Effector memory CD8-positive, alpha-beta T cell (primary cell): ENCODE data around the gene STARD13.
"Not testable (repeated sequence)": the region's sequence is repeated elsewhere in the genome, so short reads cannot be mapped to it uniquely, and the experiment has no call there.

Experiments
- ATAC-seq: fragments of 150-1000 bp; cut with Tn5 transposase; replicated peaks from 2 replicates; pipeline ENCODE4 v1.10.0; 2021; ENCODE audit warnings: mild to moderate bottlenecking, moderate library complexity
- DNase-seq, 3 experiments: peaks; one replicate each; pipeline ENCODE4 v3.0.0; 2021
- H3K27ac Mint-ChIP-seq, 2 donors: one replicate each; pipeline ENCODE4 v1.8.0; 2022; ENCODE audit warnings: mild to moderate bottlenecking in 2 of 2, mixed read lengths in 2 of 2, moderate library complexity in 2 of 2
- H3K27me3 Mint-ChIP-seq, 2 donors: one replicate each; pipeline ENCODE4 v1.8.0; 2022; ENCODE audit warnings: mixed read lengths in 2 of 2
- H3K36me3 Mint-ChIP-seq: one replicate; pipeline ENCODE4 v1.8.0; 2022; ENCODE audit warnings: mild to moderate bottlenecking, moderate library complexity, mixed read lengths; ENCODE audit not compliant: insufficient read depth
- H3K4me1 Mint-ChIP-seq, 2 donors: one replicate each; pipeline ENCODE4 v1.8.0; 2022; ENCODE audit warnings: low read depth in 2 of 2, mixed read lengths in 2 of 2
- H3K4me3 Mint-ChIP-seq, 2 donors: one replicate each; pipeline ENCODE4 v1.8.0; 2022; ENCODE audit warnings: mild to moderate bottlenecking in 2 of 2, mixed read lengths in 2 of 2, moderate library complexity in 2 of 2
- H3K9me3 Mint-ChIP-seq, 2 donors: one replicate each; pipeline ENCODE4 v1.8.0; 2022; ENCODE audit warnings: mixed read lengths in 2 of 2

STARD13 gene

DNA sequence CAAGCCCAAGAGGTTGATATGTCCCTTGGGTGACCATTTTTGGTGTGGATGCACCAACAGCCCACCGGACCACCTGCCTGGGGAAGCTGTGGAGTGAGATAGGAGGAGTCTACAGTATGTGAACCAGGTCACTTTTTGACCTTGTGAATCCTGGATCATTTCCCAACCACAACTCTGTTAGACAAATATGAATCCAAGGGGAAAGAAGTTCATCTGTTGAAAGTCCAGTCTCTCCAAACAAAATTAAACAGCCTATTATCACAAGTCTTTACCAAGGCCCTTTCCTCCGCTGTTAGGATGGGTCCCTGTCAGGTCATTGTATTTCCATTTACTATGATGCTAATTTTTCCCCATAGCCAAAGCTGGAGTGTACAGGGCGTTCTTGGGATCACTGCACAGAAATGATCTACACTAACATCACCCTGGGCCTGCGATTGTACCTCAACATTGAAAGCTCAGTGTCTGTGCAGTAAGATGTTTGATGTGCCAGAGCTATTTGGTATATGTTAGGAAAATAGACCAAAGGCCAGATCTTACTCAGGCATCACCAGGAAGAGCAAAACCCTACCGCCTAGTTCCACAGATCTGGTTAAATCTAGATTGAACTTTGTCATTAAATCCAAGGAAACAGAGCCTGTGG lies 117.1 kb downstream of the STARD13 start:
- peaks cover 0 to 9% of the 10 kb centered on the region in 2 donors for H3K27me3 Mint-ChIP-seq
- no peak overlapping the region for H3K27ac Mint-ChIP-seq
- no peaks in the 10 kb centered on the region for H3K9me3 Mint-ChIP-seq
- H3K4me3 Mint-ChIP-seq, result no peak overlapping the region
- DNase-seq (no peak), ATAC-seq (no peak)
- H3K36me3 Mint-ChIP-seq, result no peaks in the 10 kb centered on the region
- H3K4me1 Mint-ChIP-seq, result no peaks in the 10 kb centered on the region

DNA sequence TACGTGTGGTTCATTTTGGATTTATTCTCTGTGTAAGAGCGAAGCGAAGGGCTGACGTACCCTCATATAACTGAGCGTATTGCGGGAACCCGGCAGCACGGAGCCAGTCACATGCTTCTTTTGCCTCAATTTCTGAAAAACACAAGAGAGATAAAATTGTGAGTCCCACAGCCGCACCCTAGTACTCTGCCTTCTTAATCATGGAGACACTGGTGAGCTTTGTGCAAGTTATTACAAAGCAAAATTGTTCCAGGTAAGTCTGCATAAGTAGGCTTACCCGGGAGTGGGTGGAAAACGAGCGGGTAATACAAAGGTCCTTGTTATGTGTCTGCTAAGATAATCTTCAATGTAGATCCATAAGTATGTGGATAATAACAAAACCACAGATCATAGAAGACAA lies 118.1 kb downstream of the STARD13 start:
- H3K9me3 Mint-ChIP-seq, result no peaks in the 10 kb centered on the region
- ATAC-seq, result no peak
- H3K36me3 Mint-ChIP-seq, result no peaks in the 10 kb centered on the region

GRCh38 chr13:33165787-33166186 lies 119.8 kb downstream of the STARD13 start:
- H3K4me3 Mint-ChIP-seq, result no peak overlapping the region
- no peak for DNase-seq

More for the DNA sequence above, 118.1 kb downstream of the STARD13 start:
- Mint-ChIP-seq H3K4me3 (no peak overlapping the region), H3K27me3 (peaks cover 0 to 9% of the 10 kb centered on the region in 2 donors), H3K27ac (no peak overlapping the region), H3K4me1 (no peaks in the 10 kb centered on the region)
- no peak for DNase-seq

DNA sequence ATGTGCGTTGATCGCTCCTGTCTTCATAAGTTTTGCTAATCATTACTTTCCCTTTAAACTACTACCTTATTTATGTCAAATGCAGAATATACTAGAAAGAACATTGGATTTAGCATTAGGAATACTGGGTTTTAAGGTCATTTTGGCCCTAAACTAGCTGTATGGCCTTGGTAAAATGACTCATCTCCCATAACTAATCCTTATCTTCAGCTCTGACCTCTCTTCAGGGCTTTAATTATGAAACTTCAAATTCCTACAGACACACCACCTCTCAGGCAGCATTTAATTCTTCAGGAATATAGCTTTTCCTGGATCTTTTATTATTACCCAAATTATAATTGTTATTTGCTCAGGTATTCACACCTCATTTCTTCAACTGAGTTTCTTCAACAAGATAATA lies 121.2 kb downstream of the STARD13 start:
- no peaks in the 10 kb centered on the region for H3K9me3 Mint-ChIP-seq
- H3K4me3 Mint-ChIP-seq, result no peak overlapping the region

More at GRCh38 chr13:33165787-33166186, 119.8 kb downstream of the STARD13 start:
- Mint-ChIP-seq H3K27ac (no peak overlapping the region), H3K36me3 (no peaks in the 10 kb centered on the region), H3K4me1 (no peaks in the 10 kb centered on the region), H3K27me3 (peaks cover 0 to 9% of the 10 kb centered on the region in 2 donors), H3K9me3 (no peaks in the 10 kb centered on the region)
- ATAC-seq, result no peak

GRCh38 chr13:33162725-33163124 lies 122.8 kb downstream of the STARD13 start:
- H3K27ac Mint-ChIP-seq, H3K27me3 Mint-ChIP-seq, DNase-seq, H3K9me3 Mint-ChIP-seq, H3K4me3 Mint-ChIP-seq, H3K4me1 Mint-ChIP-seq, H3K36me3 Mint-ChIP-seq, ATAC-seq: not testable (repeated sequence)

More for the DNA sequence above, 121.2 kb downstream of the STARD13 start:
- DNase-seq (no peak), ATAC-seq (no peak)
- no peak overlapping the region for H3K27ac Mint-ChIP-seq
- peaks cover 0 to 2% of the 10 kb centered on the region in 2 donors for H3K27me3 Mint-ChIP-seq
- H3K4me1 Mint-ChIP-seq, result no peaks in the 10 kb centered on the region
- no peaks in the 10 kb centered on the region for H3K36me3 Mint-ChIP-seq

DNA sequence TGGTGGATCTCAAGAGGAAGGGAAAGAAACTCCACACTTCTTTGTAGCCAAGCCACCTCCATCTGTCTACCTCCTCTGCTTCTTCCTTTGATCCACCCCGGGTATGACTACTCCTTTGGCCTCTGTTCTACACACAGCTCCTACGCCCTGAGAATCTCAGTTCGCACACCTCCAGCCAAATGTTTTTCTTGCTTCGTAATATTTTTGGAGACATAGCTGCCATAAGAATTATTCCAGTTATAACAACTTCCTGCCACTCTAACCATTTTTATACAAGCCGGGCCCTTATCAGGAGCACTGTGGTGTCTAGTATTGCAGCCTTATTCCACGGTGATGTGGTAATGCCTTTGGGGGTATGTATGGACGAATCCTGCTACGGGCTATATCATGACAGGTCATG lies 126.7 kb downstream of the STARD13 start:
- no peak overlapping the region for H3K27ac Mint-ChIP-seq
- H3K4me1 Mint-ChIP-seq, result no peaks in the 10 kb centered on the region
- ATAC-seq (no peak), DNase-seq (no peak)
- H3K27me3 Mint-ChIP-seq, result peaks cover 0 to 2% of the 10 kb centered on the region in 2 donors
- no peaks in the 10 kb centered on the region for H3K36me3 Mint-ChIP-seq
- H3K4me3 Mint-ChIP-seq, result no peak overlapping the region
- peaks cover 0 to 2% of the 10 kb centered on the region in 2 donors for H3K9me3 Mint-ChIP-seq

GRCh38 chr13:33158271-33158670 lies 127.3 kb downstream of the STARD13 start:
- Mint-ChIP-seq H3K36me3 (no peaks in the 10 kb centered on the region), H3K4me1 (no peaks in the 10 kb centered on the region), H3K9me3 (peaks cover 0 to 2% of the 10 kb centered on the region in 2 donors), H3K27ac (no peak overlapping the region), H3K27me3 (peaks cover 0 to 8% of the 10 kb centered on the region in 2 donors), H3K4me3 (no peak overlapping the region)
- DNase-seq (no peak), ATAC-seq (no peak)

- no peak overlapping the region for H3K27ac Mint-ChIP-seq
- H3K36me3 Mint-ChIP-seq, result no peaks in the 10 kb centered on the region
- no peak for ATAC-seq
- H3K9me3 Mint-ChIP-seq, result peaks cover 0 to 2% of the 10 kb centered on the region in 2 donors
- H3K4me3 Mint-ChIP-seq, result no peak overlapping the region
- no peaks in the 10 kb centered on the region for H3K4me1 Mint-ChIP-seq
- DNase-seq, result no peak
- peaks cover 9 to 28% of the 10 kb centered on the region in 2 donors for H3K27me3 Mint-ChIP-seq
These were observed 130.6 kb downstream of the STARD13 start for GRCh38 chr13:33154911-33155310.

GRCh38 chr13:33153421-33154404 lies 131.8 kb downstream of the STARD13 start:
- Mint-ChIP-seq H3K4me3 (no peak overlapping the region), H3K36me3 (no peaks in the 10 kb centered on the region), H3K27ac (no peak overlapping the region), H3K9me3 (peaks cover 0 to 2% of the 10 kb centered on the region in 2 donors), H3K27me3 (peaks cover 9 to 28% of the 10 kb centered on the region in 2 donors), H3K4me1 (no peaks in the 10 kb centered on the region)
- no peak for ATAC-seq
- no peak for DNase-seq

DNA sequence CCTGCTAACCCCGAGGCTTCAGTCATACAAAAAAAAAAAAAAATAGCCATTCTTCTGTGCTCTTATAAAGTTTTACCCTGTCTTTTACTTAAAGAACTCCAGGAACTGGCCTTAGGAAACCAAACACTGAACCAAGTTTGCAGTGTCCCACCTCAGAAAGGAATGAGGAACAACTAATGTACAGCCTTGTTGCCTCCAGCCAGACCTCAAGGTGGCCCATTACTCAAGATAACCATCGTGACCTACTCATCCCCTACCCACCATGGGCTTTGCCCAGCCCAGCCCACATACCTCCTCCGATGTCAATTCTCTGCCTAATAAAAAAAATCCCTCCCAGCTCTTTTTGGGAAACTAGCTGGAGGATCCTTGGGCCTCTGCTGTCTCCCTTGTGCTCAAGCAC lies 133.2 kb downstream of the STARD13 start:
- H3K4me3 Mint-ChIP-seq, result no peak overlapping the region
- no peak overlapping the region for H3K27ac Mint-ChIP-seq
- H3K4me1 Mint-ChIP-seq, result no peaks in the 10 kb centered on the region

GRCh38 chr13:33150662-33151061 lies 134.9 kb downstream of the STARD13 start:
- peaks cover 9 to 28% of the 10 kb centered on the region in 2 donors for H3K27me3 Mint-ChIP-seq
- no peaks in the 10 kb centered on the region for H3K4me1 Mint-ChIP-seq
- ATAC-seq, result no peak
- no peak overlapping the region for H3K27ac Mint-ChIP-seq
- DNase-seq, result no peak
- no peaks in the 10 kb centered on the region for H3K36me3 Mint-ChIP-seq
- H3K9me3 Mint-ChIP-seq, result no peaks in the 10 kb centered on the region
- no peak overlapping the region for H3K4me3 Mint-ChIP-seq

More for the DNA sequence above, 133.2 kb downstream of the STARD13 start:
- H3K9me3 Mint-ChIP-seq, result peaks cover 0 to 2% of the 10 kb centered on the region in 2 donors
- H3K36me3 Mint-ChIP-seq, result no peaks in the 10 kb centered on the region
- DNase-seq, result no peak
- H3K27me3 Mint-ChIP-seq, result peaks cover 9 to 28% of the 10 kb centered on the region in 2 donors
- ATAC-seq, result no peak

GRCh38 chr13:33150126-33150525 lies 135.4 kb downstream of the STARD13 start:
- H3K36me3 Mint-ChIP-seq, result no peaks in the 10 kb centered on the region
- no peaks in the 10 kb centered on the region for H3K9me3 Mint-ChIP-seq
- no peak overlapping the region for H3K4me3 Mint-ChIP-seq
- H3K4me1 Mint-ChIP-seq, result no peaks in the 10 kb centered on the region
- no peak overlapping the region for H3K27ac Mint-ChIP-seq
- no peak for DNase-seq
- peaks cover 9 to 28% of the 10 kb centered on the region in 2 donors for H3K27me3 Mint-ChIP-seq
- ATAC-seq, result no peak

- Mint-ChIP-seq H3K9me3 (no peaks in the 10 kb centered on the region), H3K27ac (no peak overlapping the region)
- ATAC-seq, result no peak
These were observed 137.7 kb downstream of the STARD13 start for GRCh38 chr13:33147832-33148231.

More at GRCh38 chr13:33147832-33148231, 137.7 kb downstream of the STARD13 start:
- Mint-ChIP-seq H3K27me3 (peaks cover 17 to 29% of the 10 kb centered on the region in 2 donors), H3K36me3 (no peaks in the 10 kb centered on the region), H3K4me3 (no peak overlapping the region), H3K4me1 (no peaks in the 10 kb centered on the region)
- no peak for DNase-seq
